Fibroblast of upper back skin (primary cell): ENCODE measurements around the gene NKX2-8.

Source experiments
- DNase-seq: peaks from one replicate; pipeline ENCODE4 v3.0.0-alpha.2; 2013

NKX2-8 gene

GRCh38 chr14:36582011-36582873 lies at the start of gene NKX2-8:
NKX2-8 (minus strand) TSS chr14:36582614; CDS start chr14:36582389, 225 bp downstream.
- no peak for DNase-seq

- no peak for DNase-seq
Measured at GRCh38 chr14:36627981-36628380, 45.6 kb upstream of the NKX2-8 start.

- DNase-seq: no peak
Measured at GRCh38 chr14:36626151-36626550, 43.7 kb upstream of the NKX2-8 start.

- DNase-seq: no peak
Measured at GRCh38 chr14:36625436-36625835, 43.0 kb upstream of the NKX2-8 start.

GRCh38 chr14:36625014-36625413 lies 42.6 kb upstream of the NKX2-8 start:
- DNase-seq: no peak

GRCh38 chr14:36619853-36620252 lies 37.4 kb upstream of the NKX2-8 start:
- DNase-seq: no peak

- DNase-seq: no peak
Measured at GRCh38 chr14:36619131-36619530, 36.7 kb upstream of the NKX2-8 start.

- no peak for DNase-seq
Measured at GRCh38 chr14:36618641-36619040, 36.2 kb upstream of the NKX2-8 start.

- no peak for DNase-seq
Measured at GRCh38 chr14:36617824-36618223, 35.4 kb upstream of the NKX2-8 start.

- no peak for DNase-seq
Measured at GRCh38 chr14:36605506-36605857, 23.1 kb upstream of the NKX2-8 start.

- peak; percentile 69 for DNase-seq
Measured at GRCh38 chr14:36604757-36605505, 22.5 kb upstream of the NKX2-8 start.

- DNase-seq: no peak
Measured at GRCh38 chr14:36600431-36600830, 18.0 kb upstream of the NKX2-8 start.

- no peak for DNase-seq
Measured at GRCh38 chr14:36591482-36591881, 9.1 kb upstream of the NKX2-8 start.

- DNase-seq: no peak
Measured at GRCh38 chr14:36588788-36589187, 6.4 kb upstream of the NKX2-8 start.

- no peak for DNase-seq
Measured at GRCh38 chr14:36588119-36588518, 5.7 kb upstream of the NKX2-8 start.

- DNase-seq: no peak
Measured at GRCh38 chr14:36585100-36585499, 2.7 kb upstream of the NKX2-8 start.

GRCh38 chr14:36583893-36584811 lies 1.7 kb upstream of the NKX2-8 start:
- DNase-seq: no peak

GRCh38 chr14:36583242-36583892 lies 953 bp upstream of the NKX2-8 start:
- no peak for DNase-seq

- no peak for DNase-seq
Measured at GRCh38 chr14:36582874-36583241, 444 bp upstream of the NKX2-8 start.

GRCh38 chr14:36580856-36581831 lies 1.3 kb downstream of the NKX2-8 start:
- DNase-seq: peak; percentile 1

- no peak for DNase-seq
Measured at GRCh38 chr14:36580141-36580855, 2.1 kb downstream of the NKX2-8 start.
